ENCODE measurements around the gene AUTS2.

GRCh38 chr7:70116244-70116643, 518.0 kb downstream of the AUTS2 start:
- TF ChIP-seq CTCF (IDR thresholded peaks at IDR 0.05) (no peak), POLR2A (IDR thresholded peaks at IDR 0.05) (no peak)
